NCI-H345 treated with DMSO at 0.1 percent for 48 hours (cell line): ENCODE data around the gene SLIT3.

Source experiments
- DNase-seq: peaks from one replicate; lab custom pipeline; 2025; ENCODE audit not compliant: unreplicated experiment; lab: John Stamatoyannopoulos, UW

The SLIT3 gene

GRCh38 chr5:168734119-168734518 lies 566.8 kb downstream of the SLIT3 start:
- no peak for DNase-seq

- DNase-seq, result no peak
Observed at GRCh38 chr5:168728546-168729211, 572.3 kb downstream of the SLIT3 start.

- no peak for DNase-seq
Observed at GRCh38 chr5:168727547-168727946, 573.4 kb downstream of the SLIT3 start.

GRCh38 chr5:168726342-168726741 lies 574.6 kb downstream of the SLIT3 start:
- DNase-seq, result no peak

GRCh38 chr5:168724227-168724626 lies 576.7 kb downstream of the SLIT3 start:
- no peak for DNase-seq

GRCh38 chr5:168723037-168723436 lies 577.9 kb downstream of the SLIT3 start:
- DNase-seq, result no peak

GRCh38 chr5:168721966-168722365 lies 579.0 kb downstream of the SLIT3 start:
- DNase-seq, result no peak

- DNase-seq, result no peak
Observed at GRCh38 chr5:168721002-168721753, 579.8 kb downstream of the SLIT3 start.

- DNase-seq, result no peak
Observed at GRCh38 chr5:168720575-168720974, 580.4 kb downstream of the SLIT3 start.

- no peak for DNase-seq
Observed at GRCh38 chr5:168714046-168714445, 586.9 kb downstream of the SLIT3 start.

GRCh38 chr5:168713051-168713450 lies 587.9 kb downstream of the SLIT3 start:
- DNase-seq, result no peak

GRCh38 chr5:168712280-168712924 lies 588.5 kb downstream of the SLIT3 start:
- DNase-seq, result no peak

- DNase-seq, result no peak
Observed at GRCh38 chr5:168710706-168711105, 590.2 kb downstream of the SLIT3 start.

- no peak for DNase-seq
Observed at GRCh38 chr5:168707716-168708695, 592.9 kb downstream of the SLIT3 start.

- DNase-seq, result peak; percentile 42
Observed at GRCh38 chr5:168706655-168707069, 594.3 kb downstream of the SLIT3 start.

- no peak for DNase-seq
Observed at GRCh38 chr5:168705321-168705720, 595.6 kb downstream of the SLIT3 start.

GRCh38 chr5:168702511-168702910 lies 598.4 kb downstream of the SLIT3 start:
- no peak for DNase-seq

GRCh38 chr5:168701641-168702040 lies 599.3 kb downstream of the SLIT3 start:
- no peak for DNase-seq

GRCh38 chr5:168699002-168699401 lies 601.9 kb downstream of the SLIT3 start:
- DNase-seq, result no peak

- no peak for DNase-seq
Observed at GRCh38 chr5:168697034-168697720, 603.8 kb downstream of the SLIT3 start.
